OCI-LY7 (cell line): ENCODE data around the gene NOXO1.
"Not testable (repeated sequence)": the region's sequence is repeated elsewhere in the genome, so short reads cannot be mapped to it uniquely, and the experiment has no call there.

ENCODE experiments used
- EZH2phosphoT487 ChIP-seq: fragments of 200-600 bp; sonication (generic); IDR thresholded peaks from 2 replicates; pipeline ENCODE4 v1.6.1; 2018; ENCODE audit warnings: low read depth, borderline replicate concordance, mild to moderate bottlenecking, mixed run types, antibody characterized with exemption, low read length, moderate library complexity, mixed read lengths
- TF ChIP-seq, protein P1 (sequence below): fragments of 200-600 bp; sonication (generic); conservative IDR thresholded peaks from 2 replicates; pipeline ENCODE4 v1.5.1; 2014; ENCODE audit warnings: mild to moderate bottlenecking, antibody characterized with exemption, low read length, moderate library complexity, mixed read lengths

DNA sequence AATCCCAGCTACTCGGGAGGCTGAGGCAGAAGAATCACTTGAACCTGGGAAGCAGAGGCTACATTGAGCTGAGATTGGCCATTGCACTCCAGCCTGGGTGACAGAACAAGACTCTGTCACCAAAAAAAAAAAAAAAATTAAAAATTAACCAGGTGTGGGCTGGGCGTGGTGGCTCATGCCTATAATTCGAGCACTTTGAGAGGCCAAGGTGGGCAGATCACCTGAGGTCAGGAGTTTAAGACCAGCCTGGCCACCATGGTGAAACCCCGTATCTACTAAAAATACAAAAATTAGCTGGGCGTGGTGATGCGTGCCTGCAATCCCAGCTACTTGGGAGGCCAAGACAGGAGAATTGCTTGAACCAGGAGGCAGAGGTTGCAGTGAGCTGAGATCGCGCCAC is 41.4 kb downstream of the NOXO1 start:
- TF ChIP-seq, protein P1, sequence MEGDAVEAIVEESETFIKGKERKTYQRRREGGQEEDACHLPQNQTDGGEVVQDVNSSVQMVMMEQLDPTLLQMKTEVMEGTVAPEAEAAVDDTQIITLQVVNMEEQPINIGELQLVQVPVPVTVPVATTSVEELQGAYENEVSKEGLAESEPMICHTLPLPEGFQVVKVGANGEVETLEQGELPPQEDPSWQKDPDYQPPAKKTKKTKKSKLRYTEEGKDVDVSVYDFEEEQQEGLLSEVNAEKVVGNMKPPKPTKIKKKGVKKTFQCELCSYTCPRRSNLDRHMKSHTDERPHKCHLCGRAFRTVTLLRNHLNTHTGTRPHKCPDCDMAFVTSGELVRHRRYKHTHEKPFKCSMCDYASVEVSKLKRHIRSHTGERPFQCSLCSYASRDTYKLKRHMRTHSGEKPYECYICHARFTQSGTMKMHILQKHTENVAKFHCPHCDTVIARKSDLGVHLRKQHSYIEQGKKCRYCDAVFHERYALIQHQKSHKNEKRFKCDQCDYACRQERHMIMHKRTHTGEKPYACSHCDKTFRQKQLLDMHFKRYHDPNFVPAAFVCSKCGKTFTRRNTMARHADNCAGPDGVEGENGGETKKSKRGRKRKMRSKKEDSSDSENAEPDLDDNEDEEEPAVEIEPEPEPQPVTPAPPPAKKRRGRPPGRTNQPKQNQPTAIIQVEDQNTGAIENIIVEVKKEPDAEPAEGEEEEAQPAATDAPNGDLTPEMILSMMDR = not testable (repeated sequence)
- not testable (repeated sequence) for TF ChIP-seq EZH2phosphoT487
